ENCODE results near the gene HENMT1. TPM values are rescaled to one million over a fixed set of nuclear protein-coding genes. Genes with fewer than 3 reads are reported as not detected.
"Not testable (repeated sequence)": the region's sequence is repeated elsewhere in the genome, so short reads cannot be mapped to it uniquely, and the experiment has no call there.

The HENMT1 gene
- total RNA-seq, 1 experiment from 2014 or later = 6.2 TPM

- Histone ChIP-seq H4K20me1 (ENCODE audit: control insufficient read depth, insufficient read depth, insufficient read length) (no peaks in the 10 kb centered on the region), H2BK15ac (ENCODE audit: low read depth, low read length) (no peak overlapping the region), H3K4me1 (ENCODE audit: insufficient read depth, low read length) (no peaks in the 10 kb centered on the region), H2AFZ (ENCODE audit: low read length) (no peak overlapping the region), H3K79me2 (ENCODE audit: insufficient read depth, low read length) (no peaks in the 10 kb centered on the region), H2BK12ac (ENCODE audit: insufficient read length, low read depth, low read length) (no peak overlapping the region), H4K91ac (ENCODE audit: insufficient read length, low read depth, low read length) (no peak overlapping the region), H3K4me2 (ENCODE audit: insufficient read depth, insufficient read length, low read length) (no peak overlapping the region), H3K27me3 (ENCODE audit: insufficient read depth, low read length) (no peaks in the 10 kb centered on the region), H4K5ac (ENCODE audit: insufficient read length, low read depth, low read length) (no peak overlapping the region), H3T11ph (ENCODE audit: low read length) (no peak overlapping the region), H3K23ac (ENCODE audit: insufficient read length, low read depth, low read length) (no peak overlapping the region), H2AK5ac (ENCODE audit: insufficient read length, low read length) (no peak overlapping the region), H3K4ac (ENCODE audit: low read depth, low read length) (no peak overlapping the region), H2BK120ac (ENCODE audit: low read depth, low read length, poor library complexity, severe bottlenecking) (no peak overlapping the region), H3K9ac (ENCODE audit: extremely low read depth, insufficient read length, low read length) (no peak overlapping the region), H3K23me2 (ENCODE audit: insufficient read length, low read depth, low read length, poor library complexity, severe bottlenecking) (no peaks in the 10 kb centered on the region), H3K18ac (ENCODE audit: insufficient read length, low read depth, low read length) (no peak overlapping the region), H2BK5ac (ENCODE audit: insufficient read length, low read length) (no peak overlapping the region), H3K56ac (ENCODE audit: insufficient read length, low read depth, low read length) (no peak overlapping the region), H2BK20ac (ENCODE audit: low read depth, low read length, poor library complexity, severe bottlenecking) (no peak overlapping the region), H3K9me3 (ENCODE audit: control insufficient read depth, low read depth, low read length) (no peaks in the 10 kb centered on the region), H3K27ac (ENCODE audit: insufficient read length, low read depth, low read length) (no peak overlapping the region), H3K14ac (ENCODE audit: insufficient read depth, low read length) (no peak overlapping the region), H4K8ac (replicated peaks; ENCODE audit: insufficient read length, low read depth, low read length) (no peak overlapping the region), H3K79me1 (ENCODE audit: insufficient read depth, low read depth, low read length, poor library complexity, severe bottlenecking) (no peaks in the 10 kb centered on the region)
- Mint-ChIP-seq H3K27me3 (ENCODE audit: low read depth) (no peaks in the 10 kb centered on the region; the same call in 1 of the 2 replicates), H3K36me3 (ENCODE audit: insufficient read depth in 1 of 3, low read depth in 3 of 3) (peaks cover 0 to 4% (median 3%) of the 10 kb centered on the region in 3 experiments; a peak in 2 of 7 replicates), H3K4me3 (no peak overlapping the region), H3K4me1 (no peaks in the 10 kb centered on the region), H3K9me3 (peaks cover 0 to 2% of the 10 kb centered on the region in 2 experiments; a peak in 2 of 5 replicates), H3K27ac (no peak overlapping the region)
- no peak for TF ChIP-seq CTCF (conservative IDR thresholded peaks at IDR 0.05)
- DNase-seq = no peak
These were observed 7.9 kb upstream of the HENMT1 start for GRCh38 chr1:108668777-108669176.

- not testable (repeated sequence) for H3K4me2 ChIP-seq (ENCODE audit: insufficient read depth, insufficient read length, low read length); H3T11ph ChIP-seq (ENCODE audit: low read length); H3K4me1 Mint-ChIP-seq; H3K9me3 Mint-ChIP-seq; DNase-seq; H2BK12ac ChIP-seq (ENCODE audit: insufficient read length, low read depth, low read length); H4K20me1 ChIP-seq (ENCODE audit: control insufficient read depth, insufficient read depth, insufficient read length); H3K23me2 ChIP-seq (ENCODE audit: insufficient read length, low read depth, low read length, poor library complexity, severe bottlenecking); H3K18ac ChIP-seq (ENCODE audit: insufficient read length, low read depth, low read length); H3K27me3 ChIP-seq (ENCODE audit: insufficient read depth, low read length); H2AK5ac ChIP-seq (ENCODE audit: insufficient read length, low read length); H3K79me1 ChIP-seq (ENCODE audit: insufficient read depth, low read depth, low read length, poor library complexity, severe bottlenecking); H2AFZ ChIP-seq (ENCODE audit: low read length); H2BK15ac ChIP-seq (ENCODE audit: low read depth, low read length); H3K27ac Mint-ChIP-seq; H3K4me1 ChIP-seq (ENCODE audit: insufficient read depth, low read length); H2BK120ac ChIP-seq (ENCODE audit: low read depth, low read length, poor library complexity, severe bottlenecking); H4K91ac ChIP-seq (ENCODE audit: insufficient read length, low read depth, low read length); H3K14ac ChIP-seq (ENCODE audit: insufficient read depth, low read length); H2BK5ac ChIP-seq (ENCODE audit: insufficient read length, low read length); H3K4me3 Mint-ChIP-seq; H2BK20ac ChIP-seq (ENCODE audit: low read depth, low read length, poor library complexity, severe bottlenecking); H3K23ac ChIP-seq (ENCODE audit: insufficient read length, low read depth, low read length); H4K5ac ChIP-seq (ENCODE audit: insufficient read length, low read depth, low read length); H3K27ac ChIP-seq (ENCODE audit: insufficient read length, low read depth, low read length); H3K56ac ChIP-seq (ENCODE audit: insufficient read length, low read depth, low read length); H4K8ac ChIP-seq (replicated peaks; ENCODE audit: insufficient read length, low read depth, low read length); H3K79me2 ChIP-seq (ENCODE audit: insufficient read depth, low read length); H3K9me3 ChIP-seq (ENCODE audit: control insufficient read depth, low read depth, low read length); H3K4ac ChIP-seq (ENCODE audit: low read depth, low read length); H3K36me3 Mint-ChIP-seq (ENCODE audit: insufficient read depth in 1 of 3, low read depth in 3 of 3); H3K9ac ChIP-seq (ENCODE audit: extremely low read depth, insufficient read length, low read length)
- H3K27me3 Mint-ChIP-seq (ENCODE audit: low read depth) = peaks cover 11% of the 10 kb centered on the region
- no CpG with 5 or more reads among the region's 28 CpGs for WGBS (ENCODE audit: extremely low coverage, insufficient read length, low lambda C conversion rate)
These were observed 6.5 kb upstream of the HENMT1 start for GRCh38 chr1:108667422-108667821.

All from H9 (cell line).